IMR-90 (cell line): Measurements from ENCODE around the gene S100A2. TPM values are rescaled to one million over a fixed set of nuclear protein-coding genes. Genes with fewer than 3 reads are reported as not detected.
A peak's percentile ranks its signal among the peaks of the same experiment; 100 is the strongest.

Source experiments
- ATAC-seq: fragments of 200-7000 bp; cut with Tn5 transposase; 2 replicates; pipeline ENCODE4 v1.9.1; 2020; ENCODE audit warnings: low read depth, mild to moderate bottlenecking, moderate library complexity
- BruUV-seq: library from RNA; stranded (reverse); fragments of 400-500 nt; replicated peaks from 2 replicates; lab custom pipeline; 2021; lab: Mats Ljungman, UMichigan
- CTCF ChIA-PET: fragments of 300-600 bp; formaldehyde crosslinking; extraction: SDS; loops from one replicate; lab custom pipeline; 2021; ENCODE audit warnings: antibody characterized with exemption; lab: Yijun Ruan, JAX
- POLR2A ChIA-PET: fragments of 300-600 bp; sonication (Branson Sonifier 250); formaldehyde crosslinking; loops from one replicate; lab custom pipeline; 2022; ENCODE audit warnings: antibody characterized with exemption; ENCODE audit not compliant: unreplicated experiment; lab: Charles Lee
- DNase-seq: peaks from one replicate; pipeline ENCODE4 v3.0.0; 2013
- H2AFZ ChIP-seq: replicated peaks from 2 replicates; pipeline ENCODE3; 2013; ENCODE audit warnings: low read length, mild to moderate bottlenecking; ENCODE audit not compliant: poor library complexity
- H2AK5ac ChIP-seq: 2 replicates; pipeline ENCODE4 v1.6.1; 2013; ENCODE audit warnings: low read depth, low read length, inconsistent platforms
- H2AK9ac ChIP-seq: replicated peaks from 2 replicates; pipeline ENCODE3; 2013; ENCODE audit warnings: mild to moderate bottlenecking, low read depth, low read length, moderate library complexity; ENCODE audit not compliant: poor library complexity
- H2BK120ac ChIP-seq: 2 replicates; pipeline ENCODE4 v1.6.1; 2013; ENCODE audit warnings: low read depth, low read length, inconsistent platforms
- H2BK15ac ChIP-seq: 3 replicates; pipeline ENCODE4 v1.6.1; 2013; ENCODE audit warnings: low read depth, low read length, inconsistent platforms
- H2BK20ac ChIP-seq: 2 replicates; pipeline ENCODE4 v1.6.1; 2013; ENCODE audit warnings: low read depth, mild to moderate bottlenecking, inconsistent platforms, low read length, moderate library complexity
- H2BK5ac ChIP-seq: 2 replicates; pipeline ENCODE4 v1.6.1; 2013; ENCODE audit warnings: mild to moderate bottlenecking, low read depth, low read length, inconsistent platforms; ENCODE audit not compliant: poor library complexity, severe bottlenecking
- H3K14ac ChIP-seq: replicated peaks from 2 replicates; pipeline ENCODE4 v1.6.1; 2013; ENCODE audit warnings: low read depth, low read length, inconsistent platforms
- H3K18ac ChIP-seq: 2 replicates; pipeline ENCODE4 v1.6.1; 2013; ENCODE audit warnings: low read depth, low read length, control low read depth
- H3K23ac ChIP-seq: 2 replicates; pipeline ENCODE4 v1.6.1; 2013; ENCODE audit warnings: low read depth, low read length, inconsistent platforms
- H3K27ac ChIP-seq: 2 replicates; pipeline ENCODE4 v1.5.1; 2013; ENCODE audit warnings: mild to moderate bottlenecking, control low read depth, low read length; ENCODE audit not compliant: insufficient read depth
- H3K27me3 ChIP-seq: 2 replicates; pipeline ENCODE4 v1.6.1; 2013; ENCODE audit warnings: low read length; ENCODE audit not compliant: control insufficient read depth, insufficient read depth
- H3K36me3 ChIP-seq: 2 replicates; pipeline ENCODE4 v1.6.1; 2013; ENCODE audit warnings: low read length, mixed read lengths; ENCODE audit not compliant: control insufficient read depth, insufficient read depth
- H3K4ac ChIP-seq: 2 replicates; pipeline ENCODE4 v1.6.1; 2013; ENCODE audit warnings: low read depth, low read length, inconsistent platforms
- H3K4me1 ChIP-seq: 2 replicates; pipeline ENCODE4 v1.6.1; 2013; ENCODE audit warnings: low read length, mixed read lengths; ENCODE audit not compliant: control insufficient read depth, insufficient read depth
- H3K4me2 ChIP-seq: 2 replicates; pipeline ENCODE4 v1.6.1; 2013; ENCODE audit warnings: low read depth, mild to moderate bottlenecking, control low read depth, low read length, moderate library complexity
- H3K4me3 ChIP-seq: 2 replicates; pipeline ENCODE4 v1.5.1; 2013; ENCODE audit warnings: low read depth, mild to moderate bottlenecking, control low read depth, low read length, moderate library complexity; ENCODE audit not compliant: insufficient read depth
- H3K56ac ChIP-seq: 2 replicates; pipeline ENCODE4 v1.6.1; 2013; ENCODE audit warnings: low read length, inconsistent platforms; ENCODE audit not compliant: insufficient read depth; ENCODE audit errors: extremely low read depth
- H3K79me1 ChIP-seq, 2 experiments: 2 replicates each; pipeline ENCODE4 v1.6.1; 2013; ENCODE audit warnings: low read length in 2 of 2, inconsistent platforms in 1 of 2, low read depth in 1 of 2
- H3K9ac ChIP-seq: 2 replicates; pipeline ENCODE4 v1.6.1; 2013; ENCODE audit warnings: low read depth, low read length, control low read depth
- H3K9me1 ChIP-seq: 2 replicates; pipeline ENCODE4 v1.6.1; 2013; ENCODE audit warnings: low read length, inconsistent platforms; ENCODE audit not compliant: insufficient read depth
- H3K9me3 ChIP-seq: 2 replicates; pipeline ENCODE4 v1.6.1; 2013; ENCODE audit warnings: low read length; ENCODE audit not compliant: control insufficient read depth, insufficient read depth
- H4K20me1 ChIP-seq: 2 replicates; pipeline ENCODE4 v1.6.1; 2013; ENCODE audit warnings: low read length, inconsistent platforms; ENCODE audit not compliant: insufficient read depth
- H4K5ac ChIP-seq: 2 replicates; pipeline ENCODE4 v1.6.1; 2013; ENCODE audit warnings: mild to moderate bottlenecking, low read depth, low read length, control low read depth
- H4K8ac ChIP-seq, 2 experiments: 2 replicates each; pipeline ENCODE4 v1.6.1; 2013; ENCODE audit warnings: low read depth in 2 of 2, low read length in 2 of 2, control low read depth in 1 of 2, inconsistent platforms in 1 of 2
- H4K91ac ChIP-seq: 2 replicates; pipeline ENCODE4 v1.6.1; 2013; ENCODE audit warnings: low read depth, low read length, inconsistent platforms; ENCODE audit not compliant: insufficient read depth
- FOS ChIP-seq: fragments of 150-350 bp; IDR thresholded peaks from 2 replicates; pipeline ENCODE4 v1.6.1; 2016; ENCODE audit warnings: low read depth, low read length
- MAFK ChIP-seq: IDR thresholded peaks from 2 replicates; pipeline ENCODE4 v1.6.1; 2012; ENCODE audit warnings: low read depth, low read length, improper control_type of control experiment
- MAZ ChIP-seq: IDR thresholded peaks from 2 replicates; pipeline ENCODE4 v1.6.1; 2012; ENCODE audit warnings: low read depth, mild to moderate bottlenecking, low read length, improper control_type of control experiment, moderate library complexity, borderline replicate concordance
- MXI1 ChIP-seq: IDR thresholded peaks from 2 replicates; pipeline ENCODE4 v1.6.1; 2012; ENCODE audit warnings: low read depth, mild to moderate bottlenecking, low read length, moderate library complexity, borderline replicate concordance
- NFE2L2 ChIP-seq: fragments of 150-350 bp; IDR thresholded peaks from 2 replicates; pipeline ENCODE4 v1.6.1; 2016; ENCODE audit warnings: low read depth, mild to moderate bottlenecking, low read length
- RAD21 ChIP-seq: IDR thresholded peaks from 2 replicates; pipeline ENCODE4 v1.6.1; 2012; ENCODE audit warnings: low read length, improper control_type of control experiment
- RFX5 ChIP-seq: IDR thresholded peaks from 2 replicates; pipeline ENCODE4 v1.8.0; 2012; ENCODE audit warnings: low read depth, mild to moderate bottlenecking, low read length, moderate library complexity
- SMC3 ChIP-seq: fragments of 150-350 bp; IDR thresholded peaks from 2 replicates; pipeline ENCODE4 v1.6.1; 2016; ENCODE audit warnings: low read depth, mild to moderate bottlenecking, antibody characterized with exemption, low read length, moderate library complexity
- WGBS, 2 experiments: methylation state at CpG; one replicate each; pipeline versions ENCODE4 v1.1.5 to v1.1.7; 2013; ENCODE audit warnings: missing lambda C conversion rate in 2 of 2; ENCODE audit not compliant: insufficient read length in 1 of 2; ENCODE audit errors: extremely low coverage in 2 of 2; 5-methylcytosine and 5-hydroxymethylcytosine counted together
- dilution Hi-C: fragments of 300-500 bp; cut with HindIII; formaldehyde crosslinking; loops from one replicate; pipeline ENCODE4 v1.14.3; 2018; ENCODE audit warnings: low sequenced_read_pairs; ENCODE audit not compliant: unreplicated experiment
- in situ Hi-C: fragments of 300-500 bp; cut with MboI; formaldehyde crosslinking; loops from 3 replicates; pipeline ENCODE4 v1.14.3; 2019; ENCODE audit warnings: low sequenced_read_pairs, inconsistent platforms, mixed read lengths
- intact Hi-C: fragments of 100-400 bp; cut with micrococcal nuclease; formaldehyde crosslinking; loops from 2 replicates; pipeline ENCODE4 v1.10.0; 2022
- polyA plus RNA-seq, 3 experiments: library from polyadenylated mRNA; depleted of rRNA; stranded (reverse); fragments of >200 nt; gene quantifications; 2 replicates each; pipeline ENCODE4 v1.2.3, GENCODE V29; 2012; ENCODE audit warnings: low replicate concordance in 1 of 3
- total RNA-seq: library from RNA; depleted of rRNA; stranded (reverse); fragments of >200 nt; gene quantifications from 2 replicates; pipeline ENCODE4 v1.2.3, GENCODE V29; 2012
- TF ChIP-seq, protein P1 (sequence below): conservative IDR thresholded peaks from 2 replicates; pipeline ENCODE4 v1.5.1; 2012; ENCODE audit warnings: mild to moderate bottlenecking, low read depth, low read length, improper control_type of control experiment

S100A2 gene
- total and polyA plus RNA-seq, 2 of the 4 experiments (the other 2 are of a cell fraction): 3.6 to 7.9 TPM

DNA sequence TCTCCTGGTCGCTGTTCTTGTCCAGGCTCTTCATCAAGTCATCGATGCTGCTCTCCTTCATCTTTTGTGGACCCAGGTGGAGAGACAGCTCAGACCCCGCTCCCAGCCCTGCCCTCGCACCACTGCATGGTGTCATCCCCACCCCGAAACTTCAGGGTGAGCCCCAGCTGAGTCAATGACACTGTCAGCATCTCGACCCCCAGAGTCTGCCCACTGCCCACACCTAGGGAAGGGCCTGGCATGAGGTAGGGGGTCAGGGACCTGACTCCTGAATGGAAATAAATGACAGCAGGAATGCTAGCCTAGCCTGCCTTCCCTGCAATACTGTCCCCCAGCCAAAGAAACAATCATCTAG, 28.3 kb downstream of the S100A2 start:
- ChIA-PET CTCF (no interaction called here), POLR2A (interaction anchor here (0.6 kb wide), 1 partner anchor 29 kb away, joined by 3 read pairs; no protein-coding TSS in a partner anchor)
- Histone ChIP-seq H2AK5ac (peak overlapping the region; percentile 98), H3K56ac (no peak overlapping the region), H3K79me1 (peaks cover 5 to 55% of the 10 kb centered on the region in 2 experiments; a peak in 3 of 4 replicates), H3K27ac (no peak overlapping the region), H3K4me3 (no peak overlapping the region), H2AK9ac (peak overlapping the region; percentile 95), H4K5ac (no peak overlapping the region), H3K18ac (no peak overlapping the region), H2AFZ (peak overlapping the region; percentile 27), H3K36me3 (peaks cover 11% of the 10 kb centered on the region), H3K9ac (no peak overlapping the region), H3K23ac (no peak overlapping the region), H3K14ac (no peak overlapping the region), H3K9me3 (no peaks in the 10 kb centered on the region), H3K4me2 (no peak overlapping the region), H3K27me3 (no peaks in the 10 kb centered on the region), H4K91ac (peak overlapping the region; percentile 98; the same call in 1 of the 2 replicates), H2BK5ac (no peak overlapping the region), H3K4me1 (peaks cover 33% of the 10 kb centered on the region), H2BK15ac (0 out of 3 replicates have a peak overlapping the region, but pooled peaks have one; percentile 35), H4K8ac (no peak overlapping the region), H2BK20ac (no peak overlapping the region), H4K20me1 (peaks cover 18% of the 10 kb centered on the region), H3K4ac (peak overlapping the region; percentile 93; the same call in 1 of the 2 replicates), H3K9me1 (peaks cover 34% of the 10 kb centered on the region), H2BK120ac (no peak overlapping the region)
- no CpG with 5 or more reads among the region's 6 CpGs for WGBS, 2 experiments
- TF ChIP-seq FOS (no peak), RAD21 (no peak), MAZ (no peak), NFE2L2 (no peak), MAFK (no peak), SMC3 (no peak), RFX5 (no peak), MXI1 (no peak)
- TF ChIP-seq, protein P1, sequence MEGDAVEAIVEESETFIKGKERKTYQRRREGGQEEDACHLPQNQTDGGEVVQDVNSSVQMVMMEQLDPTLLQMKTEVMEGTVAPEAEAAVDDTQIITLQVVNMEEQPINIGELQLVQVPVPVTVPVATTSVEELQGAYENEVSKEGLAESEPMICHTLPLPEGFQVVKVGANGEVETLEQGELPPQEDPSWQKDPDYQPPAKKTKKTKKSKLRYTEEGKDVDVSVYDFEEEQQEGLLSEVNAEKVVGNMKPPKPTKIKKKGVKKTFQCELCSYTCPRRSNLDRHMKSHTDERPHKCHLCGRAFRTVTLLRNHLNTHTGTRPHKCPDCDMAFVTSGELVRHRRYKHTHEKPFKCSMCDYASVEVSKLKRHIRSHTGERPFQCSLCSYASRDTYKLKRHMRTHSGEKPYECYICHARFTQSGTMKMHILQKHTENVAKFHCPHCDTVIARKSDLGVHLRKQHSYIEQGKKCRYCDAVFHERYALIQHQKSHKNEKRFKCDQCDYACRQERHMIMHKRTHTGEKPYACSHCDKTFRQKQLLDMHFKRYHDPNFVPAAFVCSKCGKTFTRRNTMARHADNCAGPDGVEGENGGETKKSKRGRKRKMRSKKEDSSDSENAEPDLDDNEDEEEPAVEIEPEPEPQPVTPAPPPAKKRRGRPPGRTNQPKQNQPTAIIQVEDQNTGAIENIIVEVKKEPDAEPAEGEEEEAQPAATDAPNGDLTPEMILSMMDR: no peak
- dilution Hi-C loops: no loop called here
- no peak for ATAC-seq
- in situ Hi-C loops: loop anchor here (25.0 kb wide), 1 partner anchor 425 kb away; the partner anchor contains the start of genes CREB3L4, CRTC2 and SLC39A1
- intact Hi-C loops: no loop called here
- BruUV-seq: no TSS peak
- DNase-seq: no peak
